Upper lobe of left lung (tissue), 6 donors: ENCODE data around the gene SLC10A7. TPM values are rescaled to one million over a fixed set of nuclear protein-coding genes. Genes with fewer than 3 reads are reported as not detected.

Experiments used
- ATAC-seq, 2 donors: fragments of 200-7000 bp; cut with Tn5 transposase; one replicate each; pipeline ENCODE4 v1.9.1; 2022; ENCODE audit warnings: mild to moderate bottlenecking in 2 of 2, moderate library complexity in 2 of 2; ENCODE audit not compliant: low FRiP score in 2 of 2
- DNase-seq, 2 donors: peaks; one replicate each; pipeline ENCODE4 v3.0.0-alpha.2; 2019 to 2020
- H3K27ac ChIP-seq, 4 donors: fragments of 200-600 bp; sonication (generic); one replicate each; pipeline ENCODE4 v1.5.1; 2016 to 2019
- H3K27me3 ChIP-seq, 4 donors: fragments of 200-600 bp; sonication (generic); one replicate each; pipeline ENCODE4 v1.5.1; 2017 to 2019
- H3K36me3 ChIP-seq, 4 donors: fragments of 200-600 bp; sonication (generic); one replicate each; pipeline ENCODE4 v1.5.1; 2016 to 2019
- H3K4me1 ChIP-seq, 4 donors: fragments of 200-600 bp; sonication (generic); one replicate each; pipeline ENCODE4 v1.5.1; 2018 to 2019
- H3K4me3 ChIP-seq, 4 donors: fragments of 200-600 bp; sonication (generic); one replicate each; pipeline ENCODE4 v1.5.1; 2017 to 2019; ENCODE audit warnings: mild to moderate bottlenecking in 2 of 4, moderate library complexity in 1 of 4
- H3K9me3 ChIP-seq, 4 donors: fragments of 200-600 bp; sonication (generic); one replicate each; pipeline ENCODE4 v1.5.1; 2018 to 2019
- EP300 ChIP-seq, 4 donors: sonication (generic); formaldehyde crosslinking; IDR thresholded peaks; one replicate each; pipeline ENCODE4 v1.5.1; 2017; ENCODE audit warnings: antibody characterized with exemption in 4 of 4, control low read depth in 2 of 4
- POLR2A ChIP-seq, 4 donors: fragments of 450-650 bp; IDR thresholded peaks; one replicate each; pipeline ENCODE4 v1.5.1; 2016 to 2017; ENCODE audit warnings: antibody characterized with exemption in 4 of 4, mild to moderate bottlenecking in 2 of 4
- POLR2AphosphoS5 ChIP-seq, 2 donors: sonication (generic); formaldehyde crosslinking; IDR thresholded peaks; one replicate each; pipeline ENCODE4 v1.5.1; 2017; ENCODE audit warnings: antibody characterized with exemption in 2 of 2
- WGBS, 2 donors: methylation state at CpG; one replicate each; pipeline ENCODE4 v1.1.5; 2017 to 2018; 5-methylcytosine and 5-hydroxymethylcytosine counted together
- total RNA-seq, 6 donors: library from RNA; depleted of rRNA in 4 of 6; stranded (reverse); fragments of >200 nt in 4 of 6; gene quantifications; one replicate each; pipeline versions ENCODE4 v1.1.0 to v1.2.1, GENCODE V29; 2016 to 2021
- TF ChIP-seq, protein P1 (sequence below), 6 experiments: fragments of 450-650 bp in 4 of 6; fragments of 200-600 bp in 2 of 6; sonication (generic) in 2 of 6; IDR thresholded peaks; one replicate each; pipeline ENCODE4 v1.5.1; 2016 to 2019; ENCODE audit warnings: antibody characterized with exemption in 6 of 6
- donor health status: DM: no; HTN: no; CAD: no; lungs with moderate emphysema.
- donor health status: DM: no; HTN: yes; CAD: no; lungs with severe emphysema.

Gene SLC10A7
- total RNA-seq, 6 donors from 2014 or later, result 11.1 to 20.9 (median 14.1) TPM

DNA sequence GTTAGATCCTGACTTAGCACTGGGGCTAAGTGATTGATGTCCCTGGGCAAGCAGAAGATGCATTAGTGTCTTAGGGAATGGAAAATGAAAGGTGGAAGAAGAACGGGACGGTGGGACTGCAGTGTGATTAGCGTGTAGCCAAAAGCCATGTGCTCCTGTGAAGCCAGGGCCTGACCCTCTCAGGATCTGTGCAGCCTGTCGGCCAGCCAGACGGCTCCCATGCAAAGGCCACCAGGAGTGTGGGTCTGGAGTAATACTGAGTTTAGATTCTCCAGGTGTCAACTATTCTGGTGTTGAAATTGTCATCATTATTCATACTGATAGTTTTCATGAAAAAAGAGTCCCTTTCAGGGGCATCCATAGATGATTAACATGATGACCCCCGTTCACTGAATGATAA lies 275.4 kb downstream of the SLC10A7 start:
- Histone ChIP-seq H3K27me3 (no peaks in the 10 kb centered on the region), H3K36me3 (no peaks in the 10 kb centered on the region), H3K9me3 (no peaks in the 10 kb centered on the region), H3K4me1 (peaks cover 27 to 54% (median 32%) of the 10 kb centered on the region in 4 donors), H3K4me3 (no peak overlapping the region), H3K27ac (no peak overlapping the region)
- DNase-seq (no peak), ATAC-seq (no peak)
- 79 to 85% methylated on average over 6 of the region's 6 CpGs for WGBS, 2 donors
- TF ChIP-seq EP300 (IDR thresholded peaks at IDR 0.05) (no peak), POLR2AphosphoS5 (IDR thresholded peaks at IDR 0.05) (no peak), POLR2A (IDR thresholded peaks at IDR 0.05) (no peak)
- TF ChIP-seq, protein P1, sequence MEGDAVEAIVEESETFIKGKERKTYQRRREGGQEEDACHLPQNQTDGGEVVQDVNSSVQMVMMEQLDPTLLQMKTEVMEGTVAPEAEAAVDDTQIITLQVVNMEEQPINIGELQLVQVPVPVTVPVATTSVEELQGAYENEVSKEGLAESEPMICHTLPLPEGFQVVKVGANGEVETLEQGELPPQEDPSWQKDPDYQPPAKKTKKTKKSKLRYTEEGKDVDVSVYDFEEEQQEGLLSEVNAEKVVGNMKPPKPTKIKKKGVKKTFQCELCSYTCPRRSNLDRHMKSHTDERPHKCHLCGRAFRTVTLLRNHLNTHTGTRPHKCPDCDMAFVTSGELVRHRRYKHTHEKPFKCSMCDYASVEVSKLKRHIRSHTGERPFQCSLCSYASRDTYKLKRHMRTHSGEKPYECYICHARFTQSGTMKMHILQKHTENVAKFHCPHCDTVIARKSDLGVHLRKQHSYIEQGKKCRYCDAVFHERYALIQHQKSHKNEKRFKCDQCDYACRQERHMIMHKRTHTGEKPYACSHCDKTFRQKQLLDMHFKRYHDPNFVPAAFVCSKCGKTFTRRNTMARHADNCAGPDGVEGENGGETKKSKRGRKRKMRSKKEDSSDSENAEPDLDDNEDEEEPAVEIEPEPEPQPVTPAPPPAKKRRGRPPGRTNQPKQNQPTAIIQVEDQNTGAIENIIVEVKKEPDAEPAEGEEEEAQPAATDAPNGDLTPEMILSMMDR (IDR thresholded peaks at IDR 0.05), result no peak

DNA sequence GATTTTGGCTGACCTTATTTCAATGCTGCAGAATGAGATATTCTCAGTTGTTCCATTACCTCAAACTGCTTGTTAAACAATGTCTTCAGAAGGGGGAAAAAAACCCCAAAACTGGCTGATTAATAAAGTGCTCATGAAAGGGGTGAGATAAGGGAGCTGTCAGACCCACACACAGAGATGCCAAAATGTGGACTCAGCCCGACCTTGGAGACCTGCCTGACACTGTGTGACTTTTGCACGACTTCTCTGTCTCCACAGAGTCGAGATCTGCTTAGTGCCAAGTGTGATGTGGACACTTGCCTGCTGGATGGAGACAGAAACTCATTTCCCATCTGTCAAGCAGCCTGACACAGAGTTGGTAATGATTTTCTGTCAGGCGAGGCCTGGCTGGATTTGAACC lies 275.9 kb downstream of the SLC10A7 start:
- peak overlapping the region in 1 of 4 donors; percentile 28 for H3K27ac ChIP-seq
- WGBS, 2 donors, result 65 to 72% methylated on average over 4 of the region's 4 CpGs
- no peaks in the 10 kb centered on the region for H3K9me3 ChIP-seq
- peak in 1 of 2 donors; percentile 23 for TF ChIP-seq POLR2AphosphoS5 (IDR thresholded peaks at IDR 0.05)
- TF ChIP-seq EP300 (IDR thresholded peaks at IDR 0.05), result no peak
- H3K27me3 ChIP-seq, result no peaks in the 10 kb centered on the region
- H3K4me3 ChIP-seq, result no peak overlapping the region
- ATAC-seq (peak in 1 of 2 donors; percentile 4), DNase-seq (no peak)
- H3K4me1 ChIP-seq, result peaks cover 32 to 59% (median 36%) of the 10 kb centered on the region in 4 donors
- H3K36me3 ChIP-seq, result no peaks in the 10 kb centered on the region

DNA sequence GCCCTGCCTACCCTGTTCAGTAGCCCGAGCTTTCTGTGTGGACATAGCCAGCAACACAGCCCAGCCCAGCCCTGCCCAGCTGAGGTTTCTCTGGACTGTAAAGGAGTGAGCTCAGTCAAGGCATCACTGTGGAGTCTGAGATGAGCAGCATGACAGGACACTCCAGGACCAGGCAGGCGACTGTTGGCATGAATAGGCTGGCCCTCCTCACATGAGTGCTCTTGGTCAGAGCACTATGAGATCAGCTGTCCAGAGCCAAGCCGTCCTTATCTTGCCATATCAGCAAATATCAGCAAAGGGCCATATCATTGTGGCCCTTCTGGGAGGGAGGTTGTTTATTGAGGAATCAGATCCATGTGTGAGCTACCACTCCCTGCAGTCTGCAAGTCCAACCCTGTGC lies 276.5 kb downstream of the SLC10A7 start:
- Histone ChIP-seq H3K9me3 (no peaks in the 10 kb centered on the region), H3K36me3 (no peaks in the 10 kb centered on the region), H3K4me1 (peaks cover 36 to 63% (median 37%) of the 10 kb centered on the region in 4 donors), H3K27ac (peak overlapping the region in 3 of 4 donors; percentile 5 to 34 (median 32)), H3K4me3 (no peak overlapping the region), H3K27me3 (no peaks in the 10 kb centered on the region)
- 60 to 65% methylated on average over 2 to 3 of the region's 3 CpGs for WGBS, 2 donors
- TF ChIP-seq EP300 (IDR thresholded peaks at IDR 0.05) (no peak), POLR2AphosphoS5 (IDR thresholded peaks at IDR 0.05) (no peak), POLR2A (IDR thresholded peaks at IDR 0.05) (no peak)
- TF ChIP-seq, protein P1 (IDR thresholded peaks at IDR 0.05), result no peak
- no peak for DNase-seq
- ATAC-seq, result peak; percentile 6 to 44

DNA sequence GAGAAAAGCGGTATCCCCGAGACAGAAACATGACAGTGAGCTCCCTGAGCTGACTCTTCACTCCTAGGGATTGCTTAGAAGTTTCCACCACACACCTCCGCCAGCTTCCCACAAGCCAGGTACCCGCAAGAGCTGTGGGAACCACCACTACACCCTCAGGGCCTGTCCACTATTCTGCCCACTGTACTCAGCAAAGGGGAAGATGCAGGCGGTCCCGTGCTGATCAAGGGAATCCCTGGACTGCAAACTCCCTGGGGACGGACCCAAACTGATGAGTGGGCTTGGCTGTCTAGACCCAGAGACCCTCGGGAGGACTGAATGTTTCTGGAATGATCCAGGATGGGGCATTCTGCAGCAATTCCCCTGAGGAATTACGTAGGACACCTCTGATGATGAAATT lies 277.2 kb downstream of the SLC10A7 start:
- peaks cover 36 to 63% (median 37%) of the 10 kb centered on the region in 4 donors for H3K4me1 ChIP-seq
- DNase-seq (no peak), ATAC-seq (no peak)
- H3K36me3 ChIP-seq, result no peaks in the 10 kb centered on the region
- no peaks in the 10 kb centered on the region for H3K9me3 ChIP-seq
- TF ChIP-seq POLR2A (IDR thresholded peaks at IDR 0.05) (no peak), EP300 (IDR thresholded peaks at IDR 0.05) (no peak)
- TF ChIP-seq, protein P1 (IDR thresholded peaks at IDR 0.05), result no peak
- H3K27ac ChIP-seq, result no peak overlapping the region
- WGBS, 2 donors, result 89 to 90% methylated on average over 7 to 9 of the region's 9 CpGs
- no peaks in the 10 kb centered on the region for H3K27me3 ChIP-seq
- no peak overlapping the region for H3K4me3 ChIP-seq

DNA sequence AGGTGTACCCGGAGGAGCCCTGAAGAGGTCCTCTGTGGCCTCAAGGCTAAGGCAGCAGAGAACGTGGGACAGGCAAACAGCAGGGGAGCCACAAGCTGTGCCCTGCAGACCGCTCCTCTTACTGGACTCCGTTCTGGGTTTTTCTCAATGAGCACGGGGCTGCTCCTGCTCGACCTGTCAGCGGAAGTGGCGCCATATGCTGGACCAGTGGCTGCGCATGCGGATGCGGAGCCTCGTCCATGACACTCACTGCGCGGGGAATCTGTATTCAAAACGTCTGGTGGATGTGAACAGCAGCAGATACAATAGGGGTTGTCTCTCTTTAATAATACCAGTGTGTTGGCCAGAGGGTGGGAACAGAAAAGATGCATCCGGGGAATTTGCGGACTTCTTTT lies 277.9 kb downstream of the SLC10A7 start:
- no peak overlapping the region for H3K4me3 ChIP-seq
- ATAC-seq (no peak), DNase-seq (peak in 1 of 2 donors; percentile 51)
- peaks cover 36 to 63% (median 37%) of the 10 kb centered on the region in 4 donors for H3K4me1 ChIP-seq
- WGBS, 2 donors, result 90 to 93% methylated on average over 16 to 17 of the region's 17 CpGs
- H3K27ac ChIP-seq, result peak overlapping the region in 2 of 4 donors; percentile 92
- TF ChIP-seq POLR2A (IDR thresholded peaks at IDR 0.05), result no peak
- TF ChIP-seq, protein P1 (IDR thresholded peaks at IDR 0.05), result no peak
- H3K9me3 ChIP-seq, result no peaks in the 10 kb centered on the region
- no peaks in the 10 kb centered on the region for H3K27me3 ChIP-seq
- no peaks in the 10 kb centered on the region for H3K36me3 ChIP-seq
